ENCODE results near the gene STS.
A peak's percentile ranks its signal among the peaks of the same experiment; 100 is the strongest.

- TF ChIP-seq, protein P1, sequence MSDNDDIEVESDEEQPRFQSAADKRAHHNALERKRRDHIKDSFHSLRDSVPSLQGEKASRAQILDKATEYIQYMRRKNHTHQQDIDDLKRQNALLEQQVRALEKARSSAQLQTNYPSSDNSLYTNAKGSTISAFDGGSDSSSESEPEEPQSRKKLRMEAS (IDR thresholded peaks at IDR 0.05; ENCODE audit: low read depth, low read length): peak; percentile 23; the same call in 1 of the 2 replicates
- TF ChIP-seq MYC (IDR thresholded peaks at IDR 0.05; ENCODE audit: low read depth, low read length) (no peak), CTCF (IDR thresholded peaks at IDR 0.05; ENCODE audit: low read depth, low read length) (no peak)
Observed at GRCh38 chrX:7139202-7140081, 8.1 kb upstream of the STS start.

All from NB4 (cell line).